TTC549 (cell line): ENCODE measurements around the gene CDC42.

Experiments
- FAIRE-seq: peaks from 2 replicates; lab custom pipeline; 2012; peaks lifted over from hg19 to GRCh38; lab: Jason Lieb, UNC

Gene CDC42

DNA sequence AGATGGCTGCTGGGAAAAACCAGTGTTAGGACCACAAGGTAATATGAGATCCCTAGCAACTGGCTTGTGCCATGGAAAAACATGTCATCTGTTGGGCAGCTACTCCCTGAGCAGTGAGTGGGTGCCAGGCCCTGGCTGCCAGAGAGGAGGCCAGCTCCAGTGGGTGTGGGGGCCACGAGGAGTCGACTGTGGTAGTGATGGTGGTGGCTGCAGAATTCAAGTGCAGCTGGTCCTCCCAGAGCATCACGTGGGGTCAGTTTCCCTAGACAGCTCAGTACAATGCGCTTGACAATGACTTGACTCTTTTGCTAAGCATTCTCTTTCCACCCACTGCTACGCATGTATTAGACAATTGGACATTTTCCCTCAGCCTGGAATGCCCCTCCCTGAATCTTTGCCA is 14.5 kb upstream of the CDC42 start:
- FAIRE-seq, result no peak

DNA sequence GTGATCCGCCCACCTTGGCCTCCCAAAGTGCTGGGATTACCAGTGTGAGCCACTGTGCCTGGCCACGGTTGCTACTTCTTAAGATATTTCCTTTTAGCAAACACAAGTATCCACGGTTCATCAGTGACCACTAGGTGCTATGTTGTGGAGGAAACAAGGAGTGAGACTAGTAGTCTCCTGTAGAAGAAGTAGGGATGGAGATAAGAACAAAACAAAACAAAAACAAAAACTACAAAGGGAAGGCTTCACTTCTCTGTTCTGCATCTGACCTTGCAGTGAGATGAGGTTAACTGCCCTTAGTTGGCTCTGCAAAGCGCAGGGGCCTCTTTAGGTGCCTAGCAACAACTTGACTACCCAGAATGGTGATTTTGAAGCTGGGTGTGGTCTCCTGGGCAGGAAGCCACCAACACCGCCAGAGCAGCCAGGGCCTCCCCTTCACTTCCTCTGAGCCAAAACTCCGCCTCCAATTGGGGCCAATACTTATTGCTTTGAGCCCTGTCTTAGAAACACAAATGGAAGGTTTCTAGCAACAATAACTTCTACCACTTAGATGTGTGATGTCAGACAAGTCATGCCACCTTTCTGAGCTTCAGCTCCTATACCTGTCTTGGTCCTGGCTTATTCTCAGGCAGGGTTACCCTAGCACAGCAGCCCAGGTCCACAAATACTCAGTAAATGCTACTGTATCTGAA is 12.8 kb upstream of the CDC42 start:
- FAIRE-seq, result no peak

DNA sequence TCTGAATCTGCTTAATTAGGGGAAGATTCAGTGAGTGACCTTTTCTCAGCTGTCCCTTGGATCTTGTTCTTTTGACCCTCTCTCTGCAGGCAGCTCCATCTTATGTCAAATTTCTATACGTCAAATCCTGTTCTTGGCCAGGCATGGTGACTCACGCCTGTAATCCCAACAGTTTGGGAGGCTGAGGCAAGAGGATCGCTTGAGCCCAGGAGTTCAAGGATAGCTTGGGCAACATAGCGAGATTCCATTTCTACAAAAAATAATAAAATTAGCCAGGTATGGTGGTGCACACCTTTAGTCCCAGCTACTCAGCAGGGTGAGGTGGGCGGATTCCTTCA is 12.3 kb upstream of the CDC42 start:
- FAIRE-seq, result no peak

DNA sequence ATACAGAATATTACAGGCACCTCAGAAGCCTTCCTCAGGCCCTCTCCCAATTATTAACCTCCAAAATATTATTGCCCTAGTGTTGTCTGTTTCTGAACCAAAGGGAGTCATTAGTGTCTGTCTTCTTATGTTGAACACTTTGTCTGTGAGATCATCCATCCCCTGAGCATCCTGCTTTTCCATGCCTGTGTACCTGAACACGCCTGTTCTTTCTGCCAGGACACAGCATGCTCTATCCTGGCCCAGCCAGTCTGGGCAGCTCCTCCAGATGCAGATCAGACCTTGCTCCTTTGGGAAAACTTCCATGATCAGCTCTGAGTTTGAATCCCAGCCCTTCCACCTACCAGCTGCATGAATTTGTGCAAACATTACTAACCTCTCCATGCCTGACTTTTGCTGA is 11.0 kb upstream of the CDC42 start:
- no peak for FAIRE-seq

DNA sequence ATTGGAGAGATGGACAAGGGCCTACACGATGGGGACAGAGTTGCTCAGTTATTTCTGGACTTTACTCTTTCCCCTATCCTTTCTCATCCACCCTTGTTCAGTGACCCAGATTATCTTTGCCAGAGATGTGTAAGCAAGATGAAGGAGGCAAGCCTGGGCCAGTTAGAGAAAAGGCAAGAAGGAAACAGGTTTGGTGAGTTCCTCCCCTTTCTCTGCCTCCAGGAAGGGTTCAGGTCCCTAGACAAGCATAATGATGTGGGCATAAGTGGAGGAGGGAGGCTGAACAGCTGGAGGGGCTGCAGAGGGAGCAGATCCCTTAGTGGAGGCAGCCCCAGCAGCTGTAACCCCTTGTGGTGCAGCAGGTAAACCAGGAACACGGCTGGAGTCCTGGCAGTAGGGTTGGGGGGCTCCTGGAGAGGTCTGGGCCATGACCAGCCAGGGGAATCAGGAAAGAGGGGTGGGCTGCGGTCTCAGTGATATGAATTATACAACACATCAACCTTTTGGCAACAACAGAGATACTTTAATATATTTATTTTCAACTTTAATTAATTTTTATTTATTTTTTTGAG is 9.2 kb upstream of the CDC42 start:
- FAIRE-seq, result no peak

DNA sequence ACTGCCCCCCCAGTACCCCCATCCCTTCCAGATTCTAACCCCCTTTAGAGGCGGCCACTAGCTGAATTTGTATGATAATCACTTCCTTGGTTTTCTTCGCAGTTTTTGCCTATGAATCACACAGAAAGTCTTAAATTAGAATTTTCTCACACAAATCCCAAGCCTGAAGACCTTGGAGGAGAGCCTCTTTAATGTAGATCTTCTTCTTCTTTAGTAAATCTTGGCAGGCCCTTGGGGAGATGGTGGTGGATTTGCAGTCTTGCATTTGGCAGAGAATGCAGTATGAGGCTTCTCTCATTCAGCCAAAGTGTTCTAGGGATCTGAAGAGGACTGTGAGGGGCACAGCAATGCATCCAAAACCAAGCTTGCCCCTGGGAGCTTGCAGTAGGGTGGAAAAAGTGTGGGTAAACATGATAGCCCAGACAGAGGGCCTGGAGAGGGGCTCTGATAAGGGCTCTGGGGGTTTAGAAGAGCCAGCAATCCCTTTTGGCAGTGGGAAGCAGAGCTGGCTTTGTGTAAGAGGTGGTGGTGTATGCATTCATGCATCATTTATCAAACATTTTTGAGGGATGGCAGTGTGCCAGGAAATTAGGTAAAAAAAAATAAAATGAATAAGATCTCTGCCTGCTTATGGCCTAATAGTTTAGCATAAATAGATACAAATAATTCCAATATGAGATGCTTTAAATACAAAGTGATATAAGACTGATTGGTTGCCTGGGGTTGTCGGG is 7.7 kb upstream of the CDC42 start:
- FAIRE-seq, result no peak

DNA sequence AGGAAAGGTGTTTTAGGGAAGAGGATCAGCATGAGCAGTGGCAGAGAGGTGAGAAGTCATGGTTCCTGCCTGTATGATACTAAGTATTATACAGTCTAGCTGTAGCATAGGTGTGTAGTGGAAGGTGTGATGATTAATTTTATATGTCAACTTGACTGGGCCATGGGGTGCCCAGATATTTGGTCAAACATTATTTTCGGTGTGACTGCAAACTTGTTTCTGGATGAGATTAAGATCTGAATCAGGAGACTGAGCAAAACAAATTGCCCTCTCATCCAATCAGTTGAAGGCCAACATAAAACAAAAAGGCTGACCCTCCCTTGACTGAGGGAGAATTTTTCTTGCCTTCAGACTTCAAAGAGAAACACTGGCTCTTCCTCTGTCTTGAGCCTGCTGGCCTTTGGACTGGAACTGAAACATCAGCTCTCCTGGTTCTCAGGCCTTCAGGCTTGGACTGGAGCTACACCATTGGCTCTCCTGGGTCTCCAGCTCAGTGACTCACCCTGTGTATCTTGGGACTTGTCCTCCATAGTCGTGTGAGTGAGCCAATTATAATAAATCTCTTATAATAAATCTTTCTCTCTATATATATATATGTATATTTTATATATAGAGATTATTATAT is 6.8 kb upstream of the CDC42 start:
- FAIRE-seq, result no peak

DNA sequence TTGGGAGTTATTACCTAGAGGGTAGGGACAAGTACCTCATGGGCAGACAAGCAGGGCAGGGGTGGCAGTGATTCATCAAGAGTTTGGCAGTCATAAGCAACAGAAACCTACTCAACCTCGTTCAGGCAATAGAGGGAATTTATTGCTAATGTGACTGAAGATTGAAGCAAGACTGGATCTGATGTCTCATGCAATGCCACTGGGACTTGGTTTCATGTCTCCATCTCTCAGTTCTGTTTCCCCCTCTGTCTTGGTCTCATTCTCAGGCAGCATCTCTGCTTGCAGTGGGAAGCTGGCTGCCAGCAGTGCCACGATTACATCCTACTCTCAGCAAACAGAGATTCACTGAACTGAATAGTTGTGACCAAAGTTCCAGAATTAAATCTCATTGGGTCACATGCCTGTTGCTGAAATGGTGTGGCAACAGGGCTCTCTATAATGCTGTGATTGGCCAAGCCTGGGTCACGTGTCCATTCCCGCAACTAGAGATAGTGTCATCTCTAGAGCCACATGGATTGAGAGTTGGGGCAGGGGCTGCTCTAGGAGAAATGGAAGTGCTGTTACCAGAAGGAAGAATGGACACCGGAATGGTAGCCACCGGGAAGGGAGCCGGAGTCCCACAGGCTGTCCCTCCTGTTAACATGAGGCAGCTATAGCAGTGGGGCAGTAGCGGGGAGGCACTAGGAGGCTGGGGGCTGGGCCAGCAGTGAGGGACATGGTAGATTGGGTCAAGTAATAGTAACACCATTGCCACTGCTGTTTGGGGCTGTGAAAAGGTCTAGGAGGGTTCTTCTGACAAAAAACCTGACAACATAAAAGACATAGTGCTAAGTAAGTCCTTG is 3.9 kb upstream of the CDC42 start:
- no peak for FAIRE-seq

DNA sequence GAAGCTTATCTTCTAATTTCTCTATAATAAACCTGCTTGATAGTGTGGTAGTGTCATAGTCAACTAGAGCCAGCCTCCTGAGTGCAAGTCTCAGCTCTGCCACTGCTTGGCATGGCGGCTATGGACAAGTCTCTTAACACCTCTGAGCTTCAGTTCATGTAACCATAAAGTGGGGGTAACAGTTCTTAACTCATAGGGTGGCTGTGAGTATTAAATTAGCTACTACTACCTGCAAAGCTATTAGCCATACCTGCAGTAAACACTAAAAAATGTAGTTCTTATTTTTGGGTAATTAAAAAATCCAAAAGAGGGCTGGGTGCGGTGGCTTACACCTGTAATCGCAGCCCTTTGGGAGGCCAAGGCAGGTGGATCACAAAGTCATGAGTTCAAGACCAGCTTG is 2.2 kb upstream of the CDC42 start:
- no peak for FAIRE-seq

DNA sequence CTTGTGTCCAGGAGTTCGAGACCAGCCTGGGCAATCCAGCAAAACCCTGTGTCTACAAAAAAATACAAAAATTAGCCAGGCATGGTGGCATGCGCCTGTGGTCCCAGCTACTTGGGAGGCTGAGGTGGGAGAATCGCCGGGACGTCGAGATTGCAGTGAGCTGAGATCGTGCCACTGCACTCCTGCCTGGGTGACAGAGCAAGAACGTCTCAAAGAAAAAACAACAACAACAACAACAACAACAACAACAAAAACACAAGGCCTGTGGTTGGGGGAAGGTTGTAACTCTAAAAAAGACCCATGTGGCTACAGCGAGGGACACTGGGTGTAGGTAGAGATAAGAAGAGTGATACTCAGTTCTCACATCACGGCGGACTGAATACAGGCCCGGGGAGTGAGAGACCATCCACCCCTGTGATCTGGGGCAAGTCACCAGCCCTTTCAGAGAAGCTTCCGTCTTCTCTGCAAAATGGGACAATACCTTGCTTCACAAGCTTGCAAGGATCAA is 848 bp upstream of the CDC42 start:
- FAIRE-seq, result no peak

DNA sequence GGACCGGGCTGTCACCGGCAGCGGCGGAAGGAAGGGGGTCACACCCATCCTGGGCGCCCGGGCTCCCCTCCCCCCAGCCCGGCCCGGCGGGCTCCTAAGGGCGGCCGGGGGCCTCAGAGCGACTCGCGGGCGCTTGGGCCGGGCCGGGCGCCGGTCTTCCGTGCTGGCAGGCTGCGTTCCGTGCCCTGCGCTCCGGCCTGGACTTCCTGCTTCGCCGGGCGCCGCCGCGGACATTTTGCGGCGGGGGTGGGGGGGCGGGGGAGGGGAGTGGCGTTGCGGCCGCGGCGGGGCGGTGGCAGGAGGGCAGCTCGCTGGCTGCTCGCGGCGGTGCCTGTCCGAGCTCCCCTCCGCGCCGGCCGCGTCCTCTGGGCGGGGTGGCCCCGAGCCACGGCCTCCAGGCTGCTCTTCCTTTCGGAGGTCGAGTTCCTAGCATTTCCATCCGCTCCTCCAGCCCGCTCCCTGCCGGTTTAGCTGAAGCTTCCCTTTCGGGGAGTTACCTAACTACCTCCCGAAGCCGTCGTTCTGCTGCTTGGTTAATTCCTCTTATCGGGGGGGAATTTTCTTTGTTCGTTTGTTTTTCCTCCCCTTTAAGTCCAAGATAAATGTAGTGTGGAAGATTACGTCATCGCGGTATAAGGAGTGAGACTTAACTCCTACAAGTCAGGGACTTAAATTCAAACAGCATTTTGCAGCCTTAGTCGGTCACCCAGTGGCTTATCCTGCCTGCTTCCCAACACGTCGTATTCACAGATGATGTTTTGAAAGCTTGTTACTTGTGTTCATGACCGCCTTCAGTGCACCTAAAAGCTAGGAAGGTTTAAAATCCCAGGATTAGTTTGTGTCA is 730 bp downstream of the CDC42 start:
- no peak for FAIRE-seq

DNA sequence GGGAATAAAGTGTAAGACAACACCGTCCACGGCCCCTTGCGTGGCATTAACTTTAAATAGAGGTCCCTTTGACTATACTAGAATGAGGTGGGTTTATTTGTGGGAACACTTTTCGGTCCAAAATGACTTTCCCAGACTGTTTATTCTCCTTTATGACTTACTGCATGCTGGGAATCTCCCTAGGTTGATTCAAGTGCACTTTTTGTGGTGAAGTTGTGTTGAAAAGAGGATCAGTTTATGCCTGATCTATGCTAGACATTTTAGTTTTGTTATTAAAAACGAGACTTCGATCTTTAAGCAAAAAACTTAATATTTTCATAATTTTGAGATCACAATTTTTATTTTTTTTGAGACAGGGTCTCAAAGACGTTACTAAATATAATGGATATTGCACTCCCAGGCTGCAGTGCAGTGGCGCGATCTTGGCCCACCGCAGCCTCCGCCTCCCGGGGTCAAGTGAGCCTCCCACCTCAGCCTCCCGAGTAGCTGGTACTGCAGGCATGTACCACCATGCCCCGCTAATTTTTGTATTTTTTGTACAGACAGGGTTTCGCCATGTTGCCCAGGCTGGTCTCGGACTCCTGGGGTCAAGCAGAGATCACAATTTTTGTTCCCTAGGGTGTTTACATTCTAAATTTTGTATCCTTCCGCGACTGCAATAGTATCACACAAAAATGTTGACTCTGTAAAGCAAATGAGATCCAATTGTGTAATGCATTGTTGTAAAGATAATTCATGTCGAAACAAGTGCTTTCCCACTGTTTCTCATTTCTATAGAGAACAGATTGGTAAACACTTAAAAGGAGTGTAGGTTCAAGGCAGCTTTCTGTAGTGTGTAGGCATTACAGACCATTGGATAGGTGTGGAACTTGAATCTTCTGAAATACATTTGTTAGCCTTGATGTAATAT is 1.6 kb downstream of the CDC42 start:
- FAIRE-seq, result no peak

DNA sequence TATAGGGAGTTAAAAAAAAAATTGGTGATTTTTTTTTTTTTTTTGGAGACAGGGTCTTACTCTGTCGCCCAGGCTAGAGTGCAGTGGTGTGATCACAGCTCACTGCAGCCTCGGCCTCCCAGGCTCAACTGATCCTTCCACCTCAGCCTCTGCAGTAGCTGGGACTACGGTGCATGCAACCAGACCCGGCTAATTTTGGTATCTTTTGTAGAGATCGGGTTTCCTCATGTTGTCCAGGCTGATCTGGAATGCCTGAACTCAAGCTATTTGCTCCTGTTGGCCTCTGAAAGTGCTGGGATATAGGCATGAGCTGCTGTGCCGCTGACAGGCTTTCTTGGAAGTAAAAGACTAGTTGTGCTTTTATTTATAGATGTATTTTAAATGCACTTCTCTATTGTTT is 3.0 kb downstream of the CDC42 start:
- FAIRE-seq, result no peak

DNA sequence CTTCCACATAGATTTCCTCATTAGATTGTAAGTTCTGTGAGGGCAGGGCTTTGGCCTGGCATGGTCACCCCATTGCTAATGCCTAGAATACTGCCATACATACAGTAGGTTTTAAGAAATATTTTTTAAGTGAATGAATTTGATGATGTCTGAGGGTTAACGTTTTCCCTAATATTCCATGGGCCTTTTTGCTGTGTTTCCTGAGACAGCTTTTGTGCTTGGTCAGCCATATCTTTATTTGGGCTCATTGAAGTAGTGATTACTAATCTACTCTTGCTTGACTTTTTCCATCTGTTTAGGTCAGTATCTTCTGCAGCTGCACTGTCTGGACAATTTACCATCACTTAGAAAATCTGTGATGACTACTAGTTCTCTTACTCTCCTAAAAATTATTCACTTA is 3.5 kb downstream of the CDC42 start:
- no peak for FAIRE-seq

DNA sequence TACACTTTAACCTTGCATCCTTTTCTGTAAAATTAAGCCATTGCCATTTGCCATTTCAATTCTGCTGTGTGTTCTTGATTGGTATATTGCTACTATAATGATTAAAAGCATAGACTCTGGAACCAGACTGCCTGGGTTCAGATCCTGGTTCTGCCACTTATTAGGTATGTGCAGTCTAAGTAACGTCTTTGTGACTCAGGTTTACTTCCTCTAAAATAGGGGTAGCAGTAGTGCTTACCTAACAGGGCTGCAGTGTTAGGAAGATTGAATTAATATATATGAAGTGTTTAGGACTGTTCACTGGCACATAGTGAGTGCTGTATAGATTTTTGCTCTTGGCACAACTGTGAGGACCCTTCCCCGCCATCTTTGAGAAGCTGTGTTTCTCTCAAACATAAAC is 4.4 kb downstream of the CDC42 start:
- FAIRE-seq, result no peak

DNA sequence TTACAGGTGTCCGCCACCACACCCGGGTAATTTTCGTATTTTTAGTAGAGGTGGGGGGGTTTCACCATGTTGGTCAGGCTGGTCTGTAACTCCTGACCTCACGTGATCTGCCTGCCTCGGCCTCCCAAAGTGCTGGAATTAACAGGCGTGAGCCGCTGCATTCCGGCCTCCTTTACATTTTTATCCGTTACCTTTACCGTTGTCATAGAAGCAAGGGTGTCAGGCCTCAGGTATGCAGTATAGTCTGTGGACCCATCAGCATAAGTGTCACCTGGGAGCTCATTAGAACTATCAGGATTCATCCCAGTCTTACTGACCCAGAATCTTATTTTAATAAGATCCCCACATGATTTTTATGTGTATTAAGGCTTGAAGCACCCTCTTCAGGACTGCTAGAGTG is 5.4 kb downstream of the CDC42 start:
- FAIRE-seq, result no peak

DNA sequence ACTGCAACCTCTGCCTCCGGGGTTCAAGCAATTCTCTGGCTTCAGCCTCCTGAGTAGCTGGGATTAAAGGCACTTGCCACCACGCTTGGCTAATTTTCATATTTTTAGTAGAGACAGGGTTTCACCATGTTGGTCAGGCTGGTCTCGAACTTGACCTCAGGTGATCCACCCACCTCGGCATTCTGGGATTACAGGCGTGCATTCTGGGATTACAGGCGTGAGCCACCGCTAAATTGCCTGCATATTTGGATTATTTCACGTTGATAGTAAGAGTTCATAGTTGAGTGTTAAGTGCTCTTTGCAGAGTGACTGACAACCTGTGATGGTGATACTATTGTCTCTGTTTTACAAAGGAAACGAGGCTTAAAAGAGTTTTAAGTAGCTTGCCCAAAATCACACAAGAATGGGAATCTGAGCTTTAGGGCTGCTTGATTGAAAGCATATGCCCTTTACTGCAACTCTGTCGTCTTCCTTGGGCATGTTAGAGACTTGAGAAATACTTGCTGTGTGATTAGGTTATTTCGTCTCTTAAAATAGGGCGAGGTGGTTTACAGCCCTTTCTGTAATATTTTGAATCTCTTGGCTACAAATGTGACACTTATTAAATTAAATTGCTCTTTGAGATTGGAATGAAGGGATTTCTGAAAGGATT is 12.4 kb downstream of the CDC42 start:
- FAIRE-seq, result no peak

DNA sequence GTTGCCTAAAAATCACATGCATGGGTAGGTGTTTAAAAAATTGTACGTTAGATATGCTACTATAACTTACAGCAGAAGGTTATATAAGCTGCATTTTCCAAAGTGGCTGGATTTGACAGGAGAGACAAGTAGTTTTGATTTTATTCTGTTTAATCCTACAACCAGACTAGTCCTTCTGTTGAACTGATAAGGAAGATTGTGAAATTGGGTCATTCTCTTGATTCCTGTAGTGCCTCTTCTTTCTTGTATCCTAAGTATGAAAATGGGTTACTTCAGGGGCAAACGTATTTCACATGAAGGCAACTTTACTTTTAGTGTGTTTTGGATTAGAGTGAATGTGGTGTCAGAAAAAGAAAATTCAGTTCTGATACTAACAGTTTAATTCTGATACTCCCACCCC is 19.0 kb downstream of the CDC42 start:
- no peak for FAIRE-seq

DNA sequence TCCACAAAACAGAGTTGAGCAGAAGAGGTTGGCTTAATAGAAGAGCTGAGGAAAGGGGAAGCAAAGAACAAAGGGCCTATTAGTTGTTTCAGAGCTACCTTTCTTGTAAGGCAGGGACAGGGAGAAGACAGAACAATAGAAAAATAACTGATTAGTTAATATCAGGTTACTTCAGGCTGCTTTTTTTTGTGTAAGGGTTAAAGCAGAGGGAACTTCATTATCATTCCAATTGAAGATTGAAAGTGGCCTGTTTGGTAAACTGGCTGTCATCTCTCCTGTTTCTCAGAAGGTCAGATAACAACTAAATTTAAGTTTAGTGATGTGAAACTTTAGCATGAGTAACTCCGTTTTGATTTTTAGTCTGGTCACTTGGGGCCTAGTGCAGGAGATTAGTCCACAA is 22.3 kb downstream of the CDC42 start:
- FAIRE-seq, result no peak

DNA sequence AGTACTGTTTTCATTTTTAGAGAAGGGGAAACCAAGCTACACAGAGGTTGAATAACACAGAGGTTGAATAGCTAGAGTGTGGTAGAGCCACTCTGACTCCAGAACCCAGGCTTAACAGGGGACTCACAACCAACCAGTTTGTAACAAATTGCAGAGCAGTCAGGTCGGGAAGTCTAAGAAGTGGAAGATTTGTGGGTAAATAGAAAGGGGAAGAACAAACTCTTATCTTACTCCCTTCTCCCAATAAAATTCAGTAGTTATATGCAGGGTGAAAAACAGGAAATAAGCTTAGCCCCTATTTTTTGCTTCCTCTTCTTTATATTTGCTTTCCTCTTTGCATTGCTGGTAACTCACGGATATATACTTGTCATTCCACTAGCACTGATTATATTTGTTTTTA is 23.2 kb downstream of the CDC42 start:
- FAIRE-seq, result no peak
